ENCODE measurements around the gene C1orf167.

DNA sequence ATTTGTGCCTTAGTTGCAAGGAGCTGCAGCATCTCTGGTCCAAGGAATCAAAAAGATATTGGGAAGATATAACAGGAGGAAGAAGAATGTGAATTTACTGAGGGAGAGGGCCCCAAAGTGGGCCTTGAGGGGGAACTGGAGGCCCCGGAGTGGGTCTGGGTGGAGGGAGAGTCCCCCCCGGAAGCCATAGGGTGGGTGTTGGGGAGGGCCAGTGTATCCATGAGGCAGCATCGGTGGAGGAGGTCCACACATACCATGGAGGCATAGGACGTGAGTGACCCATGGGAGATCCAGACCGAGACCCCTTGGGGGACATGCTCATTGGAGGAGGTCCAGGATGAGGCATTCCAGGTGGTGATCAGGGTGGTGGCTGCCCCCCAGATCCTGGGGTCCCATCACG, 708 bp upstream of the C1orf167 start:
- TF ChIP-seq, protein P1, sequence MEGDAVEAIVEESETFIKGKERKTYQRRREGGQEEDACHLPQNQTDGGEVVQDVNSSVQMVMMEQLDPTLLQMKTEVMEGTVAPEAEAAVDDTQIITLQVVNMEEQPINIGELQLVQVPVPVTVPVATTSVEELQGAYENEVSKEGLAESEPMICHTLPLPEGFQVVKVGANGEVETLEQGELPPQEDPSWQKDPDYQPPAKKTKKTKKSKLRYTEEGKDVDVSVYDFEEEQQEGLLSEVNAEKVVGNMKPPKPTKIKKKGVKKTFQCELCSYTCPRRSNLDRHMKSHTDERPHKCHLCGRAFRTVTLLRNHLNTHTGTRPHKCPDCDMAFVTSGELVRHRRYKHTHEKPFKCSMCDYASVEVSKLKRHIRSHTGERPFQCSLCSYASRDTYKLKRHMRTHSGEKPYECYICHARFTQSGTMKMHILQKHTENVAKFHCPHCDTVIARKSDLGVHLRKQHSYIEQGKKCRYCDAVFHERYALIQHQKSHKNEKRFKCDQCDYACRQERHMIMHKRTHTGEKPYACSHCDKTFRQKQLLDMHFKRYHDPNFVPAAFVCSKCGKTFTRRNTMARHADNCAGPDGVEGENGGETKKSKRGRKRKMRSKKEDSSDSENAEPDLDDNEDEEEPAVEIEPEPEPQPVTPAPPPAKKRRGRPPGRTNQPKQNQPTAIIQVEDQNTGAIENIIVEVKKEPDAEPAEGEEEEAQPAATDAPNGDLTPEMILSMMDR (IDR thresholded peaks at IDR 0.05) = no peak
- TF ChIP-seq POLR2AphosphoS5 (IDR thresholded peaks at IDR 0.05) = no peak
